Suprapubic skin (tissue), 4 donors: Measurements from ENCODE around the gene SPRYD7.
"Not testable (repeated sequence)": the region's sequence is repeated elsewhere in the genome, so short reads cannot be mapped to it uniquely, and the experiment has no call there.

ENCODE experiments used
- EP300 ChIP-seq: sonication (generic); formaldehyde crosslinking; IDR thresholded peaks from one replicate; pipeline ENCODE4 v1.6.1; 2017; ENCODE audit warnings: antibody characterized with exemption
- POLR2A ChIP-seq, 2 donors: fragments of 450-650 bp; IDR thresholded peaks; one replicate each; pipeline ENCODE4 v1.6.1; 2017; ENCODE audit warnings: antibody characterized with exemption in 2 of 2, mild to moderate bottlenecking in 2 of 2, moderate library complexity in 2 of 2
- POLR2AphosphoS5 ChIP-seq, 3 donors: sonication (generic); formaldehyde crosslinking; IDR thresholded peaks; one replicate each; pipeline ENCODE4 v1.6.1; 2017; ENCODE audit warnings: antibody characterized with exemption in 3 of 3
- TF ChIP-seq, protein P1 (sequence below), 2 donors: fragments of 200-600 bp in 1 of 2; fragments of 450-650 bp in 1 of 2; sonication (generic) in 1 of 2; IDR thresholded peaks; one replicate each; pipeline ENCODE4 v1.5.1; 2016 to 2019; ENCODE audit warnings: antibody characterized with exemption in 2 of 2, mild to moderate bottlenecking in 1 of 2, moderate library complexity in 1 of 2

DNA sequence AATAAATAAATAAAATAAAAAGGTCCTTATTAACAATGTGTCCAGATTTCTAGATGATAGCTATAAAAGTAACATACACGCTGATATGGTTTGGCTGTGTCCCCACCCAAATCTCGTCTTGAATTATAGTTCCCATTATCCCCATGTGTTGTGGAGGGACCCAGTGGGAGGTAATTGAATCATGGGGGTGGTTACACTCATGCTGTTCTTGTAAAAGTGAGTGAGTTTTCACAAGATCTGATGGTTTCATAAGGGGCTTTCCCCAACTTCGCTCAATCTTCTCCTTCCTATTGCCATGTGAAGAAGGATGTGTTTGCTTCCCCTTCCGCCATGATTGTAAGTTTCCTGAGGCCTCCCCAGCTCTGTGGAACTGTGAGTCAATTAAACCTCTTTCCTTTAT, 15.2 kb downstream of the SPRYD7 start:
- not testable (repeated sequence) for TF ChIP-seq POLR2A (IDR thresholded peaks at IDR 0.05); POLR2AphosphoS5 (IDR thresholded peaks at IDR 0.05); EP300
- TF ChIP-seq, protein P1, sequence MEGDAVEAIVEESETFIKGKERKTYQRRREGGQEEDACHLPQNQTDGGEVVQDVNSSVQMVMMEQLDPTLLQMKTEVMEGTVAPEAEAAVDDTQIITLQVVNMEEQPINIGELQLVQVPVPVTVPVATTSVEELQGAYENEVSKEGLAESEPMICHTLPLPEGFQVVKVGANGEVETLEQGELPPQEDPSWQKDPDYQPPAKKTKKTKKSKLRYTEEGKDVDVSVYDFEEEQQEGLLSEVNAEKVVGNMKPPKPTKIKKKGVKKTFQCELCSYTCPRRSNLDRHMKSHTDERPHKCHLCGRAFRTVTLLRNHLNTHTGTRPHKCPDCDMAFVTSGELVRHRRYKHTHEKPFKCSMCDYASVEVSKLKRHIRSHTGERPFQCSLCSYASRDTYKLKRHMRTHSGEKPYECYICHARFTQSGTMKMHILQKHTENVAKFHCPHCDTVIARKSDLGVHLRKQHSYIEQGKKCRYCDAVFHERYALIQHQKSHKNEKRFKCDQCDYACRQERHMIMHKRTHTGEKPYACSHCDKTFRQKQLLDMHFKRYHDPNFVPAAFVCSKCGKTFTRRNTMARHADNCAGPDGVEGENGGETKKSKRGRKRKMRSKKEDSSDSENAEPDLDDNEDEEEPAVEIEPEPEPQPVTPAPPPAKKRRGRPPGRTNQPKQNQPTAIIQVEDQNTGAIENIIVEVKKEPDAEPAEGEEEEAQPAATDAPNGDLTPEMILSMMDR (IDR thresholded peaks at IDR 0.05): not testable (repeated sequence)
